ENCODE results near the gene ALDH1B1.

Gene ALDH1B1

GRCh38 chr9:38405785-38406184, 13.3 kb downstream of the ALDH1B1 start:
- intact Hi-C loops (cut with DNase I), result no loop called here
- no peak for DNase-seq

- no peak for DNase-seq
- intact Hi-C loops (cut with DNase I), result no loop called here
Observed at GRCh38 chr9:38406476-38407186, 14.1 kb downstream of the ALDH1B1 start.

GRCh38 chr9:38408719-38409118, 16.2 kb downstream of the ALDH1B1 start:
- no peak for DNase-seq
- intact Hi-C loops (cut with DNase I), result no loop called here

GRCh38 chr9:38412751-38413150, 20.2 kb downstream of the ALDH1B1 start:
- DNase-seq, result no peak
- intact Hi-C loops (cut with DNase I), result no loop called here

GRCh38 chr9:38413283-38413682, 20.8 kb downstream of the ALDH1B1 start:
- intact Hi-C loops (cut with DNase I), result no loop called here
- no peak for DNase-seq

- no peak for DNase-seq
- intact Hi-C loops (cut with DNase I), result no loop called here
Observed at GRCh38 chr9:38414040-38414723, 21.7 kb downstream of the ALDH1B1 start.

GRCh38 chr9:38415856-38416255, 23.4 kb downstream of the ALDH1B1 start:
- no peak for DNase-seq

GRCh38 chr9:38416461-38416860, 24.0 kb downstream of the ALDH1B1 start:
- intact Hi-C loops (cut with DNase I), result no loop called here
- DNase-seq, result no peak

More at GRCh38 chr9:38415856-38416255, 23.4 kb downstream of the ALDH1B1 start:
- intact Hi-C loops (cut with DNase I), result no loop called here

- intact Hi-C loops (cut with DNase I), result no loop called here
- no peak for DNase-seq
Observed at GRCh38 chr9:38417003-38417945, 24.8 kb downstream of the ALDH1B1 start.

GRCh38 chr9:38418366-38418765, 25.9 kb downstream of the ALDH1B1 start:
- no peak for DNase-seq
- intact Hi-C loops (cut with DNase I), result no loop called here

- intact Hi-C loops (cut with DNase I), result no loop called here
- no peak for DNase-seq
Observed at GRCh38 chr9:38419181-38419580, 26.7 kb downstream of the ALDH1B1 start.

- DNase-seq, result no peak
Observed at GRCh38 chr9:38421498-38422211, 29.2 kb downstream of the ALDH1B1 start.

GRCh38 chr9:38422555-38423260, 30.2 kb downstream of the ALDH1B1 start:
- DNase-seq, result peak in 1 of 10 donors; percentile 62
- intact Hi-C loops (cut with DNase I), result no loop called here

More at GRCh38 chr9:38421498-38422211, 29.2 kb downstream of the ALDH1B1 start:
- intact Hi-C loops (cut with DNase I), result no loop called here

- intact Hi-C loops (cut with DNase I), result no loop called here
- DNase-seq, result peak in 1 of 10 donors; percentile 61
Observed at GRCh38 chr9:38423273-38423972, 30.9 kb downstream of the ALDH1B1 start.

GRCh38 chr9:38423973-38424843, 31.7 kb downstream of the ALDH1B1 start, which contains the start of gene IGFBPL1:
TSS of gene IGFBPL1 (minus strand) at chr9:38424454. CDS start at chr9:38424424, 30 bp downstream.
- intact Hi-C loops (cut with DNase I), result no loop called here
- peak in 4 of 10 donors; percentile 9 to 90 (median 54) for DNase-seq

- no peak for DNase-seq
Observed at GRCh38 chr9:38424918-38425317, 32.4 kb downstream of the ALDH1B1 start.

GRCh38 chr9:38428062-38428461, 35.6 kb downstream of the ALDH1B1 start:
- DNase-seq, result no peak
- intact Hi-C loops (cut with DNase I), result no loop called here

More at GRCh38 chr9:38424918-38425317, 32.4 kb downstream of the ALDH1B1 start:
- intact Hi-C loops (cut with DNase I), result no loop called here

- no peak for DNase-seq
Observed at GRCh38 chr9:38431116-38431515, 38.6 kb downstream of the ALDH1B1 start.

More at GRCh38 chr9:38431116-38431515, 38.6 kb downstream of the ALDH1B1 start:
- intact Hi-C loops (cut with DNase I), result loop anchor here (10.0 kb wide), 2 partner anchors 46 to 516 kb away; no protein-coding TSS in a partner anchor
